ENCODE measurements around the gene ALG12. TPM values are rescaled to one million over a fixed set of nuclear protein-coding genes. Genes with fewer than 3 reads are reported as not detected.

Gene ALG12
- total and polyA plus RNA-seq, 2 of the 13 experiments (the other 11 are each of a cell fraction or from before 2014, with no cell fraction given): 7.8 to 15.8 TPM

DNA sequence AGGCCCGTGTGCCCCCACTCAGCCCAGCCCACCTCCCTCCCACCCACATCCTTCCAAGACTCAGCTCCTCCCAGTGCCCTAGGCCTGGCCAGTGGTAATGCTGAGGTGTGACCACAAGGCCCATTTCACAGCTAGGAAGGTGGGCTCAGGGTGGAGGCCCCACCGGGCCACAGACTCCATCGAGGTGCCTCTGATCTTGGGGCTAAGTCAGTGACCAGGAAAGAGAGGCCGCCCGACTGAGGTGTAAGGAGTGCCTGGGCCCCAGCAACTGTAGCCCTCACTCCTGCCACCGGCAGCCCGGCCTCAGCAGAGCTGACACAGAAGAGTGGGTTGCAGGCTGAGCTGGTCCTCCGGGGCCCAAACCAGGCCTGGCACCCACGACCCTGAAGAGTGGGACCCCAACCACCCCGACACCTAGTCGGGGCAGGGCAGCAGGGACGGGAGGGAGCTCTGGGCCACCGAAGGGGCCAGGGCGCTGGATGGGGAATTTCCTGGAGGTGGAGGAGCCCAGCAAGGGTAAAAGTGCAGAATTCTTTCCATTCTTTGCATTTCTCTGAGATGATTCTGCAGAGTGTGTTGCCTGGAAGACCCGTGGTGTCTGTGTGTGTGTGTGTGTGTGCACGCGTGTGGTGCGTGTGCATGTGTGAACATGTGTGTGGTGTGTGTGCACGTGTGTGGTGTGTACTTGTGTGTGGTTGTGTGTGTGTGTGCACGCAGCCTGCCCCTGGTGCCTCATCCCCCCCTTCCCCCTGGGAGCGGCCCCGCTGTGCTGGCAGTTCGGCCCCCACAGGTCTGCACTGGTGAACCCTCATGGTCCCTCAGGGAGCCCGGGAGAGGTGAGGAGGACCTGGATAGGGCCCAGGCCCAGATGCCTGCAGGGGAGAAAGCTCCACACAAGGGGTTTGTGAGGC lies 34.0 kb upstream of the ALG12 start (continued):
- TF ChIP-seq, protein P1, sequence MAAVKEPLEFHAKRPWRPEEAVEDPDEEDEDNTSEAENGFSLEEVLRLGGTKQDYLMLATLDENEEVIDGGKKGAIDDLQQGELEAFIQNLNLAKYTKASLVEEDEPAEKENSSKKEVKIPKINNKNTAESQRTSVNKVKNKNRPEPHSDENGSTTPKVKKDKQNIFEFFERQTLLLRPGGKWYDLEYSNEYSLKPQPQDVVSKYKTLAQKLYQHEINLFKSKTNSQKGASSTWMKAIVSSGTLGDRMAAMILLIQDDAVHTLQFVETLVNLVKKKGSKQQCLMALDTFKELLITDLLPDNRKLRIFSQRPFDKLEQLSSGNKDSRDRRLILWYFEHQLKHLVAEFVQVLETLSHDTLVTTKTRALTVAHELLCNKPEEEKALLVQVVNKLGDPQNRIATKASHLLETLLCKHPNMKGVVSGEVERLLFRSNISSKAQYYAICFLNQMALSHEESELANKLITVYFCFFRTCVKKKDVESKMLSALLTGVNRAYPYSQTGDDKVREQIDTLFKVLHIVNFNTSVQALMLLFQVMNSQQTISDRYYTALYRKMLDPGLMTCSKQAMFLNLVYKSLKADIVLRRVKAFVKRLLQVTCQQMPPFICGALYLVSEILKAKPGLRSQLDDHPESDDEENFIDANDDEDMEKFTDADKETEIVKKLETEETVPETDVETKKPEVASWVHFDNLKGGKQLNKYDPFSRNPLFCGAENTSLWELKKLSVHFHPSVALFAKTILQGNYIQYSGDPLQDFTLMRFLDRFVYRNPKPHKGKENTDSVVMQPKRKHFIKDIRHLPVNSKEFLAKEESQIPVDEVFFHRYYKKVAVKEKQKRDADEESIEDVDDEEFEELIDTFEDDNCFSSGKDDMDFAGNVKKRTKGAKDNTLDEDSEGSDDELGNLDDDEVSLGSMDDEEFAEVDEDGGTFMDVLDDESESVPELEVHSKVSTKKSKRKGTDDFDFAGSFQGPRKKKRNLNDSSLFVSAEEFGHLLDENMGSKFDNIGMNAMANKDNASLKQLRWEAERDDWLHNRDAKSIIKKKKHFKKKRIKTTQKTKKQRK (IDR thresholded peaks at IDR 0.05; ENCODE audit: low read length): no peak
- TF ChIP-seq, protein P2, sequence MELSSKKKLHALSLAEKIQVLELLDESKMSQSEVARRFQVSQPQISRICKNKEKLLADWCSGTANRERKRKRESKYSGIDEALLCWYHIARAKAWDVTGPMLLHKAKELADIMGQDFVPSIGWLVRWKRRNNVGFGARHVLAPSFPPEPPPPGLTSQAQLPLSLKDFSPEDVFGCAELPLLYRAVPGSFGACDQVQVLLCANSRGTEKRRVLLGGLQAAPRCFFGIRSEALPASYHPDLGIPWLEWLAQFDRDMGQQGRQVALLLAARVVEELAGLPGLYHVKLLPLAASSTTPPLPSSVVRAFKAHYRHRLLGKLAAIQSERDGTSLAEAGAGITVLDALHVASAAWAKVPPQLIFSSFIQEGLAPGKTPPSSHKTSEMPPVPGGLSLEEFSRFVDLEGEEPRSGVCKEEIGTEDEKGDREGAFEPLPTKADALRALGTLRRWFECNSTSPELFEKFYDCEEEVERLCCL (CRISPR knock-in tag; IDR thresholded peaks at IDR 0.05; ENCODE audit: borderline replicate concordance): no peak
- TF ChIP-seq ZFYVE20 (CRISPR knock-in tag; IDR thresholded peaks at IDR 0.05; ENCODE audit: borderline replicate concordance, low read depth): 0 out of 2 replicates have a peak, but pooled peaks have one; percentile 35
- TF ChIP-seq, protein P3, sequence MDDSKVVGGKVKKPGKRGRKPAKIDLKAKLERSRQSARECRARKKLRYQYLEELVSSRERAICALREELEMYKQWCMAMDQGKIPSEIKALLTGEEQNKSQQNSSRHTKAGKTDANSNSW (CRISPR knock-in tag; IDR thresholded peaks at IDR 0.05; ENCODE audit: borderline replicate concordance): no peak
- TF ChIP-seq, protein P4, sequence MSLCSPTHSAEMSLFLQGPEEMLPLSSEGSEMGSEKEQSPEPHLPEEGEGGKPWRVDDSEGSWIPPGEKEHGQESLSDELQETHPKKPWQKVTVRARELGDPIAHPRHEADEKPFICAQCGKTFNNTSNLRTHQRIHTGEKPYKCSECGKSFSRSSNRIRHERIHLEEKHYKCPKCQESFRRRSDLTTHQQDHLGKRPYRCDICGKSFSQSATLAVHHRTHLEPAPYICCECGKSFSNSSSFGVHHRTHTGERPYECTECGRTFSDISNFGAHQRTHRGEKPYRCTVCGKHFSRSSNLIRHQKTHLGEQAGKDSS (CRISPR knock-in tag; IDR thresholded peaks at IDR 0.05; ENCODE audit: borderline replicate concordance, low read depth): peak; percentile 59
- TF ChIP-seq ZNF530 (CRISPR knock-in tag; IDR thresholded peaks at IDR 0.05; ENCODE audit: low read depth): no peak
- no peak for TF ChIP-seq TCF7 (IDR thresholded peaks at IDR 0.05; ENCODE audit: low read depth)
- TF ChIP-seq, protein P5, sequence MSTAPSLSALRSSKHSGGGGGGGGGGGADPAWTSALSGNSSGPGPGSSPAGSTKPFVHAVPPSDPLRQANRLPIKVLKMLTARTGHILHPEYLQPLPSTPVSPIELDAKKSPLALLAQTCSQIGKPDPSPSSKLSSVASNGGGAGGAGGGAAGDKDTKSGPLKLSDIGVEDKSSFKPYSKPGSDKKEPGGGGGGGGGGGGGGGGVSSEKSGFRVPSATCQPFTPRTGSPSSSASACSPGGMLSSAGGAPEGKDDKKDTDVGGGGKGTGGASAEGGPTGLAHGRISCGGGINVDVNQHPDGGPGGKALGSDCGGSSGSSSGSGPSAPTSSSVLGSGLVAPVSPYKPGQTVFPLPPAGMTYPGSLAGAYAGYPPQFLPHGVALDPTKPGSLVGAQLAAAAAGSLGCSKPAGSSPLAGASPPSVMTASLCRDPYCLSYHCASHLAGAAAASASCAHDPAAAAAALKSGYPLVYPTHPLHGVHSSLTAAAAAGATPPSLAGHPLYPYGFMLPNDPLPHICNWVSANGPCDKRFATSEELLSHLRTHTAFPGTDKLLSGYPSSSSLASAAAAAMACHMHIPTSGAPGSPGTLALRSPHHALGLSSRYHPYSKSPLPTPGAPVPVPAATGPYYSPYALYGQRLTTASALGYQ (CRISPR knock-in tag; IDR thresholded peaks at IDR 0.05): no peak
- no peak; the same call in 1 of the 2 replicates for TF ChIP-seq CREB1 (IDR thresholded peaks at IDR 0.05)
- no peak for TF ChIP-seq CREB1 (CRISPR knock-in tag; IDR thresholded peaks at IDR 0.05)
- no peak for TF ChIP-seq ASH2L (IDR thresholded peaks at IDR 0.05; ENCODE audit: insufficient read length, low read depth, low read length)
- TF ChIP-seq PCBP2 (optimal IDR thresholded peaks at IDR 0.05; ENCODE audit: low read depth, low read length, poor library complexity, severe bottlenecking): no peak
- TF ChIP-seq ARID2 (CRISPR knock-in tag; IDR thresholded peaks at IDR 0.05; ENCODE audit: borderline replicate concordance): no peak
- no peak for TF ChIP-seq ZNF235 (CRISPR knock-in tag; IDR thresholded peaks at IDR 0.05; ENCODE audit: borderline replicate concordance)
- TF ChIP-seq, protein P6, sequence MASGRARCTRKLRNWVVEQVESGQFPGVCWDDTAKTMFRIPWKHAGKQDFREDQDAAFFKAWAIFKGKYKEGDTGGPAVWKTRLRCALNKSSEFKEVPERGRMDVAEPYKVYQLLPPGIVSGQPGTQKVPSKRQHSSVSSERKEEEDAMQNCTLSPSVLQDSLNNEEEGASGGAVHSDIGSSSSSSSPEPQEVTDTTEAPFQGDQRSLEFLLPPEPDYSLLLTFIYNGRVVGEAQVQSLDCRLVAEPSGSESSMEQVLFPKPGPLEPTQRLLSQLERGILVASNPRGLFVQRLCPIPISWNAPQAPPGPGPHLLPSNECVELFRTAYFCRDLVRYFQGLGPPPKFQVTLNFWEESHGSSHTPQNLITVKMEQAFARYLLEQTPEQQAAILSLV (CRISPR knock-in tag; IDR thresholded peaks at IDR 0.05; ENCODE audit: borderline replicate concordance): no peak
- 0 out of 2 replicates have a peak, but pooled peaks have one; percentile 54 for TF ChIP-seq FOXP1 (IDR thresholded peaks at IDR 0.05)
- TF ChIP-seq FOXP1 (CRISPR knock-in tag; IDR thresholded peaks at IDR 0.05): peak; percentile 62
- peak; percentile 88 for TF ChIP-seq SAP130 (CRISPR knock-in tag; IDR thresholded peaks at IDR 0.05; ENCODE audit: low read depth)
- 0 out of 2 replicates have a peak, but pooled peaks have one; percentile 57 for TF ChIP-seq ESRRA (CRISPR knock-in tag; IDR thresholded peaks at IDR 0.05; ENCODE audit: low read depth)
- TF ChIP-seq TRIM24 (CRISPR knock-in tag; IDR thresholded peaks at IDR 0.05): no peak
